A549 (cell line): ENCODE measurements around the gene APCDD1. TPM values are rescaled to one million over a fixed set of nuclear protein-coding genes. Genes with fewer than 3 reads are reported as not detected.

ENCODE experiments used
- ATAC-seq, 2 experiments: fragments of 200-7000 bp in 1 of 2; fragments of >200 bp in 1 of 2; cut with Nextera tagmentation in 1 of 2; cut with Tn5 transposase in 1 of 2; 3 replicates each; pipeline versions ENCODE4 v1.8.0 to v1.9.1; 2018 to 2020; ENCODE audit warnings: mild to moderate bottlenecking in 1 of 2, moderate library complexity in 1 of 2
- CTCF ChIA-PET: fragments of 300-600 bp; sonication (Branson Sonifier 250); formaldehyde crosslinking; extraction: SDS; loops from one replicate; lab custom pipeline; 2021; ENCODE audit warnings: antibody characterized with exemption, inconsistent platforms; lab: Yijun Ruan, JAX
- POLR2A ChIA-PET: fragments of 350-600 bp; formaldehyde crosslinking; extraction: SDS; loops from one replicate; lab custom pipeline; 2021; ENCODE audit warnings: antibody characterized with exemption, inconsistent platforms; lab: Yijun Ruan, JAX
- DNase-seq, 2 experiments: peaks; one replicate each; pipeline versions ENCODE4 v3.0.0 to v3.0.0-alpha.2; 2011 to 2016; ENCODE audit warnings: low read depth in 1 of 2, low spot score in 1 of 2
- FAIRE-seq: peaks from 2 replicates; lab custom pipeline; 2011; peaks lifted over from hg19 to GRCh38; lab: Jason Lieb, UNC
- H3K27ac ChIP-seq, 2 experiments: fragments of >200 bp; sonication (Bioruptor Twin); formaldehyde crosslinking; 3 replicates each; pipeline ENCODE4 v1.5.1; 2016 to 2017
- H3K4me1 ChIP-seq: fragments of >200 bp; sonication (Bioruptor Twin); formaldehyde crosslinking; 3 replicates; pipeline ENCODE4 v1.6.1; 2016
- H3K4me2 ChIP-seq: fragments of >200 bp; sonication (Bioruptor Twin); formaldehyde crosslinking; 3 replicates; pipeline ENCODE4 v1.6.1; 2016
- H3K4me3 ChIP-seq: fragments of >200 bp; sonication (Bioruptor Twin); formaldehyde crosslinking; 3 replicates; pipeline ENCODE4 v1.5.1; 2016
- H3K9me3 ChIP-seq: fragments of >200 bp; sonication (Bioruptor Twin); formaldehyde crosslinking; 3 replicates; pipeline ENCODE4 v1.6.1; 2016
- CEBPB ChIP-seq, 2 experiments: fragments of >200 bp in 1 of 2; sonication (Bioruptor Twin) in 1 of 2; formaldehyde crosslinking in 1 of 2; IDR thresholded peaks; 2 replicates each; pipeline ENCODE4 v1.6.1; 2012 to 2016
- CHD2 ChIP-seq: fragments of 150-350 bp; IDR thresholded peaks from 2 replicates; pipeline ENCODE4 v1.6.1; 2014; ENCODE audit warnings: low read length; ENCODE audit not compliant: partially characterized antibody
- CHD4 ChIP-seq: fragments of 200-600 bp; sonication (generic); IDR thresholded peaks from 2 replicates; pipeline ENCODE4 v1.6.1; 2016; ENCODE audit warnings: antibody characterized with exemption, mild to moderate bottlenecking, borderline replicate concordance
- E2F6 ChIP-seq: IDR thresholded peaks from 2 replicates; pipeline ENCODE4 v1.6.1; 2012; ENCODE audit warnings: low read depth, borderline replicate concordance
- EHF ChIP-seq: fragments of 250-450 bp; sonication (Bioruptor Pico); IDR thresholded peaks from 2 replicates; pipeline ENCODE4 v1.5.0; 2020; ENCODE audit warnings: mild to moderate bottlenecking
- ELK1 ChIP-seq: fragments of 150-350 bp; IDR thresholded peaks from 2 replicates; pipeline ENCODE4 v1.6.1; 2014; ENCODE audit warnings: low read depth, mild to moderate bottlenecking, low read length
- EP300 ChIP-seq, 2 experiments: fragments of >200 bp; sonication (Bioruptor Twin); formaldehyde crosslinking; IDR thresholded peaks; 2 replicates in 1 of 2; 3 replicates in 1 of 2; pipeline ENCODE4 v1.6.1; 2016 to 2017
- ESRRA ChIP-seq: fragments of 150-350 bp; IDR thresholded peaks from 2 replicates; pipeline ENCODE4 v1.6.1; 2014; ENCODE audit warnings: mild to moderate bottlenecking, low read length, borderline replicate concordance
- FOSB ChIP-seq: fragments of 250-450 bp; sonication (Bioruptor Pico); IDR thresholded peaks from 2 replicates; pipeline ENCODE4 v1.5.0; 2020; ENCODE audit warnings: mild to moderate bottlenecking, moderate library complexity
- FOSL2 ChIP-seq, 2 experiments: fragments of 450-650 bp in 1 of 2; fragments of >200 bp in 1 of 2; sonication (Bioruptor Twin) in 1 of 2; formaldehyde crosslinking; IDR thresholded peaks; 2 replicates each; pipeline versions ENCODE4 v1.5.0 to v1.6.1; 2016 to 2020; ENCODE audit warnings: mild to moderate bottlenecking in 1 of 2, moderate library complexity in 1 of 2
- GATA3 ChIP-seq: IDR thresholded peaks from 2 replicates; pipeline ENCODE4 v1.6.1; 2012; ENCODE audit warnings: borderline replicate concordance
- HEYL ChIP-seq: fragments of 250-450 bp; sonication (Bioruptor Pico); IDR thresholded peaks from 2 replicates; pipeline ENCODE4 v1.8.0; 2021; ENCODE audit warnings: mild to moderate bottlenecking, moderate library complexity
- HOXB13 ChIP-seq: fragments of 250-450 bp; sonication (Bioruptor Pico); IDR thresholded peaks from 2 replicates; pipeline ENCODE4 v1.5.0; 2020; ENCODE audit warnings: low read depth, mild to moderate bottlenecking, moderate library complexity
- MAFK ChIP-seq: fragments of 450-650 bp; IDR thresholded peaks from 2 replicates; pipeline ENCODE4 v1.6.1; 2014; ENCODE audit not compliant: partially characterized antibody
- MAZ ChIP-seq: fragments of 150-350 bp; IDR thresholded peaks from 2 replicates; pipeline ENCODE4 v1.6.1; 2014; ENCODE audit warnings: antibody characterized with exemption, low read depth, low read length, borderline replicate concordance
- NFE2L2 ChIP-seq: fragments of 150-350 bp; conservative IDR thresholded peaks from 2 replicates; pipeline ENCODE4 v1.6.1; 2014; ENCODE audit warnings: low read length
- NR3C1 ChIP-seq: fragments of >200 bp; sonication (Bioruptor Twin); formaldehyde crosslinking; IDR thresholded peaks from 3 replicates; pipeline ENCODE4 v1.6.1; 2017
- PHF8 ChIP-seq: fragments of 200-600 bp; sonication (generic); IDR thresholded peaks from 2 replicates; pipeline ENCODE4 v1.6.1; 2016; ENCODE audit warnings: low read depth, mild to moderate bottlenecking, antibody characterized with exemption, moderate library complexity, borderline replicate concordance
- POLR2A ChIP-seq: IDR thresholded peaks from 2 replicates; pipeline ENCODE4 v1.6.1; 2012; ENCODE audit warnings: mild to moderate bottlenecking, low read length
- POLR2AphosphoS2 ChIP-seq: conservative IDR thresholded peaks from 2 replicates; pipeline ENCODE4 v1.6.1; 2012; ENCODE audit warnings: low read length, improper control_type of control experiment, inconsistent platforms
- RAD21 ChIP-seq, 2 experiments: fragments of >200 bp in 1 of 2; sonication (Bioruptor Twin) in 1 of 2; formaldehyde crosslinking in 1 of 2; IDR thresholded peaks in 1 of 2; conservative IDR thresholded peaks in 1 of 2; 2 replicates in 1 of 2; 3 replicates in 1 of 2; pipeline ENCODE4 v1.6.1; 2012 to 2018; ENCODE audit warnings: inconsistent platforms in 1 of 2
- SREBF2 ChIP-seq: fragments of 450-650 bp; IDR thresholded peaks from 2 replicates; pipeline ENCODE4 v1.6.1; 2014; ENCODE audit warnings: mild to moderate bottlenecking, moderate library complexity
- ZFP36 ChIP-seq: fragments of 450-650 bp; IDR thresholded peaks from 2 replicates; pipeline ENCODE4 v1.6.1; 2014; ENCODE audit warnings: borderline replicate concordance; ENCODE audit not compliant: partially characterized antibody
- ZSCAN20 ChIP-seq: fragments of 250-450 bp; sonication (Bioruptor Pico); IDR thresholded peaks from 2 replicates; pipeline ENCODE4 v1.8.0; 2022; ENCODE audit warnings: mild to moderate bottlenecking, moderate library complexity
- WGBS: methylation state at CpG from one replicate; pipeline ENCODE4 v1.1.6; 2017; ENCODE audit errors: missing lambda C conversion rate; 5-methylcytosine and 5-hydroxymethylcytosine counted together
- polyA plus RNA-seq, 4 experiments: library from polyadenylated mRNA; depleted of rRNA in 3 of 4; stranded (reverse); fragments of >200 nt; fragmentation: RNase III in 1 of 4; extraction: RNeasy Plus Mini Kit Qiagen cat#74134 plus additional on column Dnase treatment in 1 of 4; gene quantifications; 2 replicates in 3 of 4; 3 replicates in 1 of 4; pipeline ENCODE4 v1.2.3, GENCODE V29; 2011 to 2017
- TF ChIP-seq, protein P1 (sequence below): fragments of >200 bp; sonication (Bioruptor Twin); formaldehyde crosslinking; IDR thresholded peaks from 3 replicates; pipeline ENCODE4 v1.6.1; 2016
- TF ChIP-seq, protein P2 (sequence below): fragments of 250-450 bp; sonication (Bioruptor Pico); IDR thresholded peaks from 2 replicates; pipeline ENCODE4 v1.5.0; 2020; ENCODE audit warnings: low read depth, mild to moderate bottlenecking, moderate library complexity
- TF ChIP-seq, protein P3 (sequence below): fragments of 250-450 bp; sonication (Bioruptor Pico); IDR thresholded peaks from 2 replicates; pipeline ENCODE4 v1.5.0; 2021; ENCODE audit warnings: mild to moderate bottlenecking, moderate library complexity, borderline replicate concordance

APCDD1 gene
- polyA plus RNA-seq, 2 of the 4 experiments (the other 2 are of a cell fraction) = not detected

- TF ChIP-seq HOXB13 (no peak), E2F6 (no peak), FOSL2 (IDR thresholded peaks at IDR 0.05) (no peak), FOSL2 (CRISPR knock-in tag; IDR thresholded peaks at IDR 0.05) (no peak), ESRRA (no peak), NFE2L2 (no peak), EP300 (IDR thresholded peaks at IDR 0.05) (no peak), FOSB (CRISPR knock-in tag) (no peak), MAFK (no peak), CHD2 (no peak), CEBPB (IDR thresholded peaks at IDR 0.05) (no peak), RAD21 (conservative IDR thresholded peaks at IDR 0.05 in 1 of 2, IDR thresholded peaks at IDR 0.05 in 1 of 2) (no peak)
- TF ChIP-seq, protein P1, sequence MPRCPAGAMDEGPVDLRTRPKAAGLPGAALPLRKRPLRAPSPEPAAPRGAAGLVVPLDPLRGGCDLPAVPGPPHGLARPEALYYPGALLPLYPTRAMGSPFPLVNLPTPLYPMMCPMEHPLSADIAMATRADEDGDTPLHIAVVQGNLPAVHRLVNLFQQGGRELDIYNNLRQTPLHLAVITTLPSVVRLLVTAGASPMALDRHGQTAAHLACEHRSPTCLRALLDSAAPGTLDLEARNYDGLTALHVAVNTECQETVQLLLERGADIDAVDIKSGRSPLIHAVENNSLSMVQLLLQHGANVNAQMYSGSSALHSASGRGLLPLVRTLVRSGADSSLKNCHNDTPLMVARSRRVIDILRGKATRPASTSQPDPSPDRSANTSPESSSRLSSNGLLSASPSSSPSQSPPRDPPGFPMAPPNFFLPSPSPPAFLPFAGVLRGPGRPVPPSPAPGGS = no peak
- TF ChIP-seq, protein P2, sequence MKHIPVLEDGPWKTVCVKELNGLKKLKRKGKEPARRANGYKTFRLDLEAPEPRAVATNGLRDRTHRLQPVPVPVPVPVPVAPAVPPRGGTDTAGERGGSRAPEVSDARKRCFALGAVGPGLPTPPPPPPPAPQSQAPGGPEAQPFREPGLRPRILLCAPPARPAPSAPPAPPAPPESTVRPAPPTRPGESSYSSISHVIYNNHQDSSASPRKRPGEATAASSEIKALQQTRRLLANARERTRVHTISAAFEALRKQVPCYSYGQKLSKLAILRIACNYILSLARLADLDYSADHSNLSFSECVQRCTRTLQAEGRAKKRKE (CRISPR knock-in tag) = no peak
- TF ChIP-seq, protein P3, sequence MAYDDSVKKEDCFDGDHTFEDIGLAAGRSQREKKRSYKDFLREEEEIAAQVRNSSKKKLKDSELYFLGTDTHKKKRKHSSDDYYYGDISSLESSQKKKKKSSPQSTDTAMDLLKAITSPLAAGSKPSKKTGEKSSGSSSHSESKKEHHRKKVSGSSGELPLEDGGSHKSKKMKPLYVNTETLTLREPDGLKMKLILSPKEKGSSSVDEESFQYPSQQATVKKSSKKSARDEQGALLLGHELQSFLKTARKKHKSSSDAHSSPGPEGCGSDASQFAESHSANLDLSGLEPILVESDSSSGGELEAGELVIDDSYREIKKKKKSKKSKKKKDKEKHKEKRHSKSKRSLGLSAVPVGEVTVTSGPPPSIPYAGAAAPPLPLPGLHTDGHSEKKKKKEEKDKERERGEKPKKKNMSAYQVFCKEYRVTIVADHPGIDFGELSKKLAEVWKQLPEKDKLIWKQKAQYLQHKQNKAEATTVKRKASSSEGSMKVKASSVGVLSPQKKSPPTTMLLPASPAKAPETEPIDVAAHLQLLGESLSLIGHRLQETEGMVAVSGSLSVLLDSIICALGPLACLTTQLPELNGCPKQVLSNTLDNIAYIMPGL (CRISPR knock-in tag) = no peak
- TF ChIP-seq, all 56 proteins: peak for 0
- no peak for ATAC-seq
- Histone ChIP-seq H3K4me3 (no peak overlapping the region), H3K27ac (no peak overlapping the region), H3K4me1 (no peaks in the 10 kb centered on the region), H3K4me2 (no peak overlapping the region), H3K9me3 (no peaks in the 10 kb centered on the region)
- FAIRE-seq = no peak
- WGBS = 34% methylated on average over 11 of the region's 11 CpGs
- POLR2A ChIA-PET = no interaction called here
- DNase-seq = no peak
- CTCF ChIA-PET = interaction anchor here (0.8 kb wide), 1 partner anchor 27 kb away, joined by 4 read pairs; no protein-coding TSS in a partner anchor
These were observed 43.7 kb upstream of the APCDD1 start for GRCh38 chr18:10410472-10411308.

GRCh38 chr18:10412933-10413332, 41.5 kb upstream of the APCDD1 start:
- Histone ChIP-seq H3K9me3 (no peaks in the 10 kb centered on the region), H3K4me1 (no peaks in the 10 kb centered on the region), H3K4me3 (no peak overlapping the region), H3K27ac (no peak overlapping the region), H3K4me2 (no peak overlapping the region)
- POLR2A ChIA-PET = no interaction called here
- ATAC-seq = no peak
- CTCF ChIA-PET = no interaction called here
- 80% methylated on average over 5 of the region's 5 CpGs for WGBS
- FAIRE-seq = no peak
- no peak for DNase-seq
- TF ChIP-seq GATA3 (no peak), ZSCAN20 (no peak), NR3C1 (no peak), EHF (CRISPR knock-in tag) (no peak), POLR2AphosphoS2 (no peak), SREBF2 (no peak), E2F6 (no peak), ZFP36 (no peak), CHD4 (no peak), PHF8 (no peak), MAZ (no peak), ELK1 (no peak), CEBPB (IDR thresholded peaks at IDR 0.05) (no peak), POLR2A (no peak), HEYL (no peak)
